Activated CD8-positive, alpha-beta memory T cell treated with anti-CD3 and anti-CD28 coated beads, Interleukin-2, amount 50 U/mL, for 24 hours (primary cell): ENCODE results near the gene HTR4.
A peak's percentile ranks its signal among the peaks of the same experiment; 100 is the strongest.
"Not testable (repeated sequence)": the region's sequence is repeated elsewhere in the genome, so short reads cannot be mapped to it uniquely, and the experiment has no call there.

Experiments used
- DNase-seq: peaks from one replicate; pipeline ENCODE4 v3.0.0-alpha.2; 2020; ENCODE audit errors: extremely low read depth

The HTR4 gene

GRCh38 chr5:148477429-148477828 lies 176.9 kb downstream of the HTR4 start:
- no peak for DNase-seq

GRCh38 chr5:148476302-148476701 lies 178.0 kb downstream of the HTR4 start:
- DNase-seq: no peak

DNA sequence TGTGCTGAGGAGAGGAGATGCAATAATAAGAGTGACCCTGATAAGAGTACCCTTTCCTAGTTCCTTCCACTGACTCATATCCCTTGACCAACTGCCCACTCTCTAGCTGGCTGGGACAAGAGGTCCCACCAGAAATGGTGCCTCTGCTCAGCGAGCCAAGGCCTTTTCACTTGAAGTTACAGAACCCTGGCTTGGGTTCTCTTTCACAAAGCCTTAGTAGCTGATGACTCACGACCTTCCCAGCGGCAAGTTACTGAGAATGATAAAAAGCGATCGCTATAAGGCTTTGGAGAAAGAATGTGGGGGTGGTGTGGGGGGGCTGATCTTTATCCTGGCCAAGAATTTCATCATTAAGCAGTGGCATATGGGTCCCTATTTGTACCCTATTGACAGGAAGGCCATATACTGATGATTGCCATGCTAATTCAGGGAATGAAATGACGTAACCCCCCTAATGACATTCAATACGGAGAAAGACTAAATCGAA lies 180.3 kb downstream of the HTR4 start:
- DNase-seq: no peak

DNA sequence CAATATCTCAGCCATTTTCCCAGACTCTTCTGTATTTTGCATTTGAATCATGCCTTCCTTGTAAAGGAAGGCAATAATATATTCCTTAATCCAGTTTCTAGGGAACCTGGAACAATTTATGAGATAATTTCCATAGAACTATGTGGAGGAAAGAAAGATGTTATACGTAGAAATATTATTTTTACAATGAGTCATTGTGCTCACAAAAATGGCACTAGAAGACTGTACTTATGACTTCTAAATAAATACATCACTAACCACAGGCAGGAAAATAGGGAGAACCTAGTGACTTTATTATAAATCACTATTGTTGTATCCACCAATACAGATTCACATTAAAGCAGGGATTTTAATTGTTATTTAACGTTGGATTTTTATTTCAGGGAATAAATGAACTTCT lies 182.9 kb downstream of the HTR4 start:
- no peak for DNase-seq

DNA sequence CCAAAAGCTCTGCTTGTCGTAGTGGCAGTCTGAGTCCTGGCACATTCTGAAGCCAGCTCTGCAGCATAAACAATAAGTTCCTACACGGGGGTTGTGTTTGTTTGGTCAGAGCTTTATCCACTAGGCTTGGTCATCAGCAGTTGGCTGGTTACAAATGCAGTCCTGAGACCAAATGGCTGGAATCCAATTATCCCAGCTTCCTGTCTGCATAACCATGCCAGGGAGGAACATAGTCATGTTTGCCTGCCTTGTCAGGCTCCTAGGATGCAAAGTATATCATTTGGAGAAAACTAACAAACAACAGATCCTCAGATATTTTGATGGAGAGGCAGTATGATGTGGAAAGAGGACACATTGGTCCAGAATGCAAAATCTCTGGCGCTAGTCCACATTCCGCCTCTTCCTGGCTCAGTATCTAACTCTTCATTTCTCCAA lies 184.8 kb downstream of the HTR4 start:
- no peak for DNase-seq

GRCh38 chr5:148468746-148469145 lies 185.6 kb downstream of the HTR4 start:
- DNase-seq: not testable (repeated sequence)

DNA sequence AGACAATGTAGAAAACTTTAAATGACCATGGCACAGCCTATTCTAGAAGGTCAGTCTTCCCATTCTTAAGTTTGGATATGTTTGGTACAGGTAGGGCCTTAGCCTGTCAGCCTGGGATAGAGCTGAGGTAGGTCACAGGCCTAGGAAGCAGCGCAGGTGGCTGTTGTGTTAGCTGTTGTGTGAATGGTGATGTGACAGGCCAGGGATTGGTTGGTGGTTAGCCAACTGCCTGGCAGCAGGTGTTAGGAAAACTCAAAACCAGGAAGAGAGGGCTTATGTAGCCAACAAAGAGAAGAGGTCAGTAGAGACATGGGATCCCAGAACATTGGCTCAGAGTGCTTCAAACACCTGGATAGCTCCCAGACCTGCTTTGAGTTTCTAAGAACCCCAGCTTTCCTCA lies 186.4 kb downstream of the HTR4 start:
- no peak for DNase-seq

DNA sequence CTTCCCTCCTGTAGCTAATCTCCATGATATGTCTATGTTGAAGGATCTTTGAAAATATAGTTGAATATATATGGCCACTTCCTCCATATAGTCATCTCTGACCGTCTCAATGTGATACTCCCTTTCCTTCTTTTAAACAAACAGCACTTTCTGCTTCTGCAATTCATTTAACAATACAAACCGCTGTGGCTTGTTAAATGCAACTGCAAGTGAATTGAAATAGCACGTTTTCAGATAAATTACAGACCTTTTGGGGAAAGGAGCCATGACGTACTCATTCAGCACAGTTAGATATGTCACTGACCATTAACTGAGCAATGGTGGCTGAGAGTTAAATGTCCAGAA lies 188.1 kb downstream of the HTR4 start:
- no peak for DNase-seq

DNA sequence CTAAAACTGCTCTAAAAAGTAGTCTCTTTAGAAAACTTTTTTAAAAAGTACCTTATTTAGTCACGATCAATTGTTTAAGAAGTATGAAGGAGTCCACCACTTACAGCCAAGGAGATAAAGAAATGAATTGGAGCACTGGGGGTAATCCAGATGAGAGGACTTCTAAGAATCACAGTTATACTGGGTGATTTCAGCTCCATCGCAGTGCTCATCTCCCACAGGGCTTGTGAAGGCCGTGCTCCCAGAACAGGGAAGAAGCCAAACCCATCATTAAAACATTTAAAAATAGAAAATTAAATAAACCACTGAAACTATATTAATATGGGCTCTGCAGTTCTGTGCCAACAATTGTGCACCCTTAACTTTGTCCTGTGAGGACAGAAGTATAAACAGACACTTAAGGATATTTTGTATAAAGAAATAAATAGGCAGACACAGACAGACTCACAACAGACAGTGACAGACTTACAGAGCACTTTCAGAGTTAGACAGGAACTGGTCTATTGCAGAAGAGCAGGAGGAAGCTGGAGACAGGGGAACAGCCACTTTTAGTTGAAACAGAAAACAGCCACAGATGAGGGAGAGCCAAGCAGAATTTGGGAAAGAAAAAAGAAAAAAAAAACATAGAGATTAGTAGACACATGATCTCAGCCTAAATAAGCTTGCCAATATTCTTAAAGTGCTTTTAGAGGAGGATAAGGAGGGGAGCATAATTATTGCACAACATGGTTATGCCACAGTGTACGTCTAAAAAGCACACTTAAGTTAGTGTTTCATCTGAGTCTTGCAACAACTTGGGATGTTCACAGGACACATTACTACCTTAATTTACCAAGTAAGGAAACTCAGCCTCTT lies 188.7 kb downstream of the HTR4 start:
- DNase-seq: no peak

DNA sequence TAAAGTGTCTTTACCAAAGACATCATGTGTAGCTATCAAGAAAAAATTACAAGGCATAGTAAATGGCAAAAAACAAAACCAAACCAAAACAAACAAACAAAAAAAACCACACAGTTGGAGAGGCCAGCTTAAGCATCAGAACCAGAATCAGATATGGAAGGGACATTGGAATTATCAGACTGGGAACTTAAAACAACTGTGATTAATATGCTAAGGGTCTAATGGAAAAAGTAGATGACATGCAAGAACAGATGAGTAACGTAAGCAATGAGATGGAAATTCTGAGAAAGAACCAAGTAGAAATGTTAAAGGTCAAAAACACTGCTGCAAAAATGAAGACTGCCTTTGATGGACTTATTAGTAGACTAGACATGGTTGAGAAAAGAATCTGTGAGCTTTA lies 194.7 kb downstream of the HTR4 start:
- DNase-seq: no peak

GRCh38 chr5:148458036-148458888 lies 196.1 kb downstream of the HTR4 start:
- DNase-seq: no peak

- DNase-seq: no peak
Observed at GRCh38 chr5:148457183-148457620, 197.1 kb downstream of the HTR4 start.

- DNase-seq: no peak
Observed at GRCh38 chr5:148455185-148455584, 199.1 kb downstream of the HTR4 start.

DNA sequence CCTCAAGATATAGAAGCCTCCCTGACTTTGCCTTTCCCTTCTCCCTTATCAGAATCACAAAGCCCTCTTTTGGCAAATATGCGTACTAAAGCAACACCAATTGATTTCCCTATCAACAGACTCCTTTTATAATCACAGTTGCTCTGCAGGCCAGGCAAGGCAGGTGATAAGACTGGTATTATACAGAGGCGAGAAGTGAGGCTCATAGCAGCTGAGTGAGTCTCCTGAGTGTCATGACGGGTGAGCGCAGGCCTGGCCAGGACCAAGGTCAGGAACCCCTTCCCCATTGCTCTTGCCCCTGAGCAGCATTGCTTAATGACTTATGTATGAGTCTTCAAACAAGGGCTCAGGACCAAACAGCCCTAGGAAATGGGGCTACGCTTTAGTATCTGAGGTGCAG lies 199.8 kb downstream of the HTR4 start:
- no peak for DNase-seq

- DNase-seq: no peak
Observed at GRCh38 chr5:148452499-148453193, 201.7 kb downstream of the HTR4 start.

GRCh38 chr5:148446611-148447010 lies 207.7 kb downstream of the HTR4 start:
- DNase-seq: no peak

GRCh38 chr5:148445578-148445977 lies 208.7 kb downstream of the HTR4 start:
- no peak for DNase-seq

GRCh38 chr5:148443998-148444397 lies 210.3 kb downstream of the HTR4 start:
- DNase-seq: peak; percentile 14

DNA sequence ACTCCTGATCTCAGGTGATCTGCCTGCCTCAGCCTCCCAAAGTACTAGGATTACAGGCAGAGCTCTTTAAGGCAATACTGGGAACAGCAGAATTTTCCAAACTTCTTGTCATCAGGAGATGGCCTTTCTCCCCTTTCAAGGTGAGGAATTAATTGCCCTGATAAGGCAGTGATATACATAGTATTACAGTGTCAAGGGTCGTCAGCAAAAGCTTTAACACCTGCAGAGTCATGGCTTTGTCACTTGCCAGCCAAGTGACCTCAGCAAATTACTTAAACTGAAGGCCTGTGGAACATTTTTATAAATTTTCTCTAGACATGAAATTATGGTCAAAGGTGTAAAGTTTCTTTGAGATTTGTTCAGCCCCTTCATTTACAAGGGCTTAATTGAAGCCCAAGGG lies 211.1 kb downstream of the HTR4 start:
- no peak for DNase-seq

- no peak for DNase-seq
Observed at GRCh38 chr5:148438933-148439332, 215.4 kb downstream of the HTR4 start.

DNA sequence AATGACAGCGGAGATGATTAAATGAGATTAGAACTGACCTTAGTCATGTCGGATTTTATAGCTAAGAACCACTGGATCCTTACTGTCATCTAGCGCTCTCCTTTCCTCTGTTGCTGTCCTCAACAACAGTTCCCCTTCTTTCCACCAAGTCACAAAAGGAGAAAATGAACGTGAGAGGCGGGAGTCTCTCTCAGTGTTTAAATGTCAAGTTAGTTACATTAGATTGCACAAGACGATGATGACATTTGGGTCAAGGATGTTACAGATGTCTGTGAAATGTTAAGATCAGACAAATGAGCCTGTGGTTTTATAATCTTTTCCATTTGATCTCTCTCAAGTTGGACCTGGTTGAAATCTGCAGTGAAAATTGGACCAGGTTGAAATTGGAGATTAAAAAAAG lies 217.1 kb downstream of the HTR4 start:
- DNase-seq: no peak

DNA sequence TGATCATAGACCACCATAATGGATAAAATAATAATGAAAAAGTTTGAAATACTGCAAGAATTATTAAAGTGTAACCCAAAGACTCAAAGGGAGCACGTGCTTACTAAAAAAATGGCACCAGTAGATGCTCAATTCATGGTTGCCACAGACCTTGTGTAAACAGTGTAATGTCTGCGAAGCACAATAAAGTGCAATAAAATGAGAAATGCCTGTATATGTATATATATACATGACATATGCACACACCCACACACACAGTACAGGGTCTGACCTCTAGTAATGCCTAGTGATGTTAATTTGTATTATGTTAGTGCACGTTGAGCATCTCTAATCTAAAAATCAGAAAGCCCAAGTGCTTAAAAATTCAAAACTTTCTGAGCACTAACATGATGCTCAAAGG lies 218.3 kb downstream of the HTR4 start:
- no peak for DNase-seq
